Measurements from ENCODE around the gene RNF123. TPM values are rescaled to one million over a fixed set of nuclear protein-coding genes. Genes with fewer than 3 reads are reported as not detected.

Gene RNF123
- total RNA-seq, 1 donor from 2014 or later: 31.3 TPM

- Histone ChIP-seq H3K36me3 (ENCODE audit: control insufficient read depth in 3 of 3, insufficient read depth in 3 of 3, low read length in 3 of 3) (peaks cover 49 to 66% (median 64%) of the 10 kb centered on the region in 3 donors), H3K27ac (ENCODE audit: low read depth, low read length) (no peak overlapping the region), H3K27me3 (ENCODE audit: control insufficient read depth in 3 of 3, insufficient read depth in 3 of 3, low read length in 3 of 3) (no peaks in the 10 kb centered on the region), H3K4me3 (ENCODE audit: low read length in 3 of 3) (no peak overlapping the region), H3K9ac (ENCODE audit: low read depth in 1 of 3, low read length in 3 of 3) (no peak overlapping the region), H3K9me3 (ENCODE audit: control insufficient read depth in 3 of 3, low read length in 3 of 3) (no peaks in the 10 kb centered on the region), H3K4me1 (ENCODE audit: control insufficient read depth in 3 of 3, insufficient read depth in 3 of 3, low read length in 3 of 3) (peaks cover 54 to 73% (median 59%) of the 10 kb centered on the region in 3 donors)
Observed at GRCh38 chr3:49716691-49717210, 27.4 kb downstream of the RNF123 start.

GRCh38 chr3:49717211-49717958 lies 28.0 kb downstream of the RNF123 start:
- H3K4me3 ChIP-seq (ENCODE audit: low read length in 3 of 3): no peak overlapping the region
- H3K9ac ChIP-seq (ENCODE audit: low read depth in 1 of 3, low read length in 3 of 3): no peak overlapping the region
- no peaks in the 10 kb centered on the region for H3K27me3 ChIP-seq (ENCODE audit: control insufficient read depth in 3 of 3, insufficient read depth in 3 of 3, low read length in 3 of 3)
- H3K9me3 ChIP-seq (ENCODE audit: control insufficient read depth in 3 of 3, low read length in 3 of 3): no peaks in the 10 kb centered on the region
- peaks cover 53 to 77% (median 60%) of the 10 kb centered on the region in 3 donors for H3K4me1 ChIP-seq (ENCODE audit: control insufficient read depth in 3 of 3, insufficient read depth in 3 of 3, low read length in 3 of 3)
- no peak overlapping the region for H3K27ac ChIP-seq (ENCODE audit: low read depth, low read length)
- peaks cover 52 to 70% (median 67%) of the 10 kb centered on the region in 3 donors for H3K36me3 ChIP-seq (ENCODE audit: control insufficient read depth in 3 of 3, insufficient read depth in 3 of 3, low read length in 3 of 3)

DNA sequence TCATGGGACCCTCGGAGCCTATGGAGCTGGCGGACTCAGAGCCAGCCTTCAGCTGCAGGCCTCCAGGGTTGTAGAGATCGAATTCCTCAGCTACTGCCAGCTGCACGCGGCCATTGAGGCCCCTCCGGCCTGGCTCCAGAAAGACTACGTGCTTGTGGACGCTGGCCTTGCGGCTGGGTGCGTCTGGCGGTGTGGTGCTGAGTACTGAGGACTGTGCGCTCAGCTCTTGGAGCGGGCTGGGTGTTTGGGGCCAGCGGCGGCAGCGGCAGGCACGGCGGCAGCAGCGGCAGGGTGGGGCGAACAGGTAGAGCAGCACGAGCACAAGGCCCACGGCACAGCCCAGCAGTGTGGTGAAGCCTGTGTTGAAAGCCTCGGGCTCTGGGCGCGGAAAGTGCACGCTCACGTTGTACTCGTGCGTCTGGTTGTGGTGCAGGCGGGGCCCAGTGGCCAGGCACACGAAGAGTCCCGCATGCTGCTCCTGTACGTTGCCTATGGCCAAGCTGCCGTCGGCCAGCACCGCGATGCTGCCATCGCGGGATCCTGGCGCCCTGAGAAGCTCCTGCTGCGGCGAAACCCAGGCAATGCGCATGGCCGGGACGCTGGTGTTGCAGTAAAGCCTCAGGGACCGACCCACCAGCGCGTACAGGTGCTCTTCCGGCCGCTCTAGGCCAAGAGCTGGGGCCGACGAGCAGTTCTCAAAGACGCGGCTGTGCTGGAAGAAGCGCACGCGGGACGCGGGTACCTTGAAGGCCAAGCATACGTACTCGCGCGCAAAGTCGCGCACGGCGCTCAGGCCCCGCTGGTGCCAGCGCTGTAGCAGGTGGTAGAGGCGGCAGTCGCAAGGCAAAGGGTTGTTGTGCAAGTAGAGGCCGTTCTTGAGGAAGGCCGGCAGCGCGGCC lies 28.9 kb downstream of the RNF123 start:
- Histone ChIP-seq H3K27ac (ENCODE audit: low read depth, low read length) (no peak overlapping the region), H3K4me3 (ENCODE audit: low read length in 3 of 3) (peak overlapping the region in 2 of 3 donors; percentile 79 to 89), H3K4me1 (ENCODE audit: control insufficient read depth in 3 of 3, insufficient read depth in 3 of 3, low read length in 3 of 3) (peaks cover 53 to 77% (median 63%) of the 10 kb centered on the region in 3 donors), H3K9me3 (ENCODE audit: control insufficient read depth in 3 of 3, low read length in 3 of 3) (no peaks in the 10 kb centered on the region), H3K9ac (ENCODE audit: low read depth in 1 of 3, low read length in 3 of 3) (peak overlapping the region in 2 of 3 donors; percentile 33 to 79), H3K27me3 (ENCODE audit: control insufficient read depth in 3 of 3, insufficient read depth in 3 of 3, low read length in 3 of 3) (no peaks in the 10 kb centered on the region), H3K36me3 (ENCODE audit: control insufficient read depth in 3 of 3, insufficient read depth in 3 of 3, low read length in 3 of 3) (peaks cover 52 to 66% (median 64%) of the 10 kb centered on the region in 3 donors)

- Histone ChIP-seq H3K27ac (ENCODE audit: low read depth, low read length) (no peak overlapping the region), H3K9ac (ENCODE audit: low read depth in 1 of 3, low read length in 3 of 3) (peak overlapping the region in 2 of 3 donors; percentile 38 to 79), H3K9me3 (ENCODE audit: control insufficient read depth in 3 of 3, low read length in 3 of 3) (no peaks in the 10 kb centered on the region), H3K4me3 (ENCODE audit: low read length in 3 of 3) (peak overlapping the region; percentile 79 to 89 (median 80)), H3K27me3 (ENCODE audit: control insufficient read depth in 3 of 3, insufficient read depth in 3 of 3, low read length in 3 of 3) (no peaks in the 10 kb centered on the region), H3K36me3 (ENCODE audit: control insufficient read depth in 3 of 3, insufficient read depth in 3 of 3, low read length in 3 of 3) (peaks cover 50 to 60% (median 57%) of the 10 kb centered on the region in 3 donors), H3K4me1 (ENCODE audit: control insufficient read depth in 3 of 3, insufficient read depth in 3 of 3, low read length in 3 of 3) (peaks cover 51 to 75% (median 66%) of the 10 kb centered on the region in 3 donors)
Observed at GRCh38 chr3:49718858-49719213, 29.5 kb downstream of the RNF123 start.

GRCh38 chr3:49719214-49719884 lies 30.0 kb downstream of the RNF123 start, which contains the start of gene AMIGO3:
Gene AMIGO3, minus strand, starts transcription at chr3:49719684. Its CDS starts 219 bp downstream, at chr3:49719465.
- peaks cover 46 to 55% (median 52%) of the 10 kb centered on the region in 3 donors for H3K36me3 ChIP-seq (ENCODE audit: control insufficient read depth in 3 of 3, insufficient read depth in 3 of 3, low read length in 3 of 3)
- peaks cover 49 to 73% (median 63%) of the 10 kb centered on the region in 3 donors for H3K4me1 ChIP-seq (ENCODE audit: control insufficient read depth in 3 of 3, insufficient read depth in 3 of 3, low read length in 3 of 3)
- no peak within 1 kb of the TSS for H3K27ac ChIP-seq (ENCODE audit: low read depth, low read length)
- H3K4me3 ChIP-seq (ENCODE audit: low read length in 3 of 3): peak within 1 kb of the TSS; percentile 79 to 89 (median 80)
- no peaks in the 10 kb centered on the region for H3K9me3 ChIP-seq (ENCODE audit: control insufficient read depth in 3 of 3, low read length in 3 of 3)
- peak within 1 kb of the TSS; percentile 38 to 79 (median 54) for H3K9ac ChIP-seq (ENCODE audit: low read depth in 1 of 3, low read length in 3 of 3)
- no peaks in the 10 kb centered on the region for H3K27me3 ChIP-seq (ENCODE audit: control insufficient read depth in 3 of 3, insufficient read depth in 3 of 3, low read length in 3 of 3)

GRCh38 chr3:49720855-49721595 lies 31.7 kb downstream of the RNF123 start:
- H3K4me3 ChIP-seq (ENCODE audit: low read length in 3 of 3): no peak overlapping the region
- H3K27me3 ChIP-seq (ENCODE audit: control insufficient read depth in 3 of 3, insufficient read depth in 3 of 3, low read length in 3 of 3): no peaks in the 10 kb centered on the region
- H3K9me3 ChIP-seq (ENCODE audit: control insufficient read depth in 3 of 3, low read length in 3 of 3): no peaks in the 10 kb centered on the region
- H3K27ac ChIP-seq (ENCODE audit: low read depth, low read length): no peak overlapping the region
- H3K9ac ChIP-seq (ENCODE audit: low read depth in 1 of 3, low read length in 3 of 3): peak overlapping the region in 1 of 3 donors; percentile 20
- H3K4me1 ChIP-seq (ENCODE audit: control insufficient read depth in 3 of 3, insufficient read depth in 3 of 3, low read length in 3 of 3): peaks cover 43 to 72% (median 59%) of the 10 kb centered on the region in 3 donors
- peaks cover 45 to 47% (median 45%) of the 10 kb centered on the region in 3 donors for H3K36me3 ChIP-seq (ENCODE audit: control insufficient read depth in 3 of 3, insufficient read depth in 3 of 3, low read length in 3 of 3)

DNA sequence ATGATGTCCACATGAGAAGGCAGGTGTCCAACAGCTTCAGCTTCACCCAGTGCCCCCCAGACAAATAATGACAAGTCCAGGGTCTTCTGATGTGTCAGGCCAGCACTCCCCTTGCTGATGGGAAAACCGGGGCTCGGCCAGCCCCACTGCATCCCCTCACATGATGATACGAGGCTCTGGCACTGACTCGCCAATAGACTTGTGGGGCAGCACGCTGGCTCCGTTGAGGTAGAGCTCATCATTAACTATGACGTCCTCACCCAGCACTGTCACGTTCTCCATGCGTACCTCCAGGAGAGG lies 32.2 kb downstream of the RNF123 start:
- Histone ChIP-seq H3K27ac (ENCODE audit: low read depth, low read length) (no peak overlapping the region), H3K9me3 (ENCODE audit: control insufficient read depth in 3 of 3, low read length in 3 of 3) (no peaks in the 10 kb centered on the region), H3K9ac (ENCODE audit: low read depth in 1 of 3, low read length in 3 of 3) (no peak overlapping the region), H3K4me1 (ENCODE audit: control insufficient read depth in 3 of 3, insufficient read depth in 3 of 3, low read length in 3 of 3) (peaks cover 43 to 74% (median 59%) of the 10 kb centered on the region in 3 donors), H3K4me3 (ENCODE audit: low read length in 3 of 3) (no peak overlapping the region), H3K27me3 (ENCODE audit: control insufficient read depth in 3 of 3, insufficient read depth in 3 of 3, low read length in 3 of 3) (no peaks in the 10 kb centered on the region), H3K36me3 (ENCODE audit: control insufficient read depth in 3 of 3, insufficient read depth in 3 of 3, low read length in 3 of 3) (peaks cover 44 to 45% (median 45%) of the 10 kb centered on the region in 3 donors)

DNA sequence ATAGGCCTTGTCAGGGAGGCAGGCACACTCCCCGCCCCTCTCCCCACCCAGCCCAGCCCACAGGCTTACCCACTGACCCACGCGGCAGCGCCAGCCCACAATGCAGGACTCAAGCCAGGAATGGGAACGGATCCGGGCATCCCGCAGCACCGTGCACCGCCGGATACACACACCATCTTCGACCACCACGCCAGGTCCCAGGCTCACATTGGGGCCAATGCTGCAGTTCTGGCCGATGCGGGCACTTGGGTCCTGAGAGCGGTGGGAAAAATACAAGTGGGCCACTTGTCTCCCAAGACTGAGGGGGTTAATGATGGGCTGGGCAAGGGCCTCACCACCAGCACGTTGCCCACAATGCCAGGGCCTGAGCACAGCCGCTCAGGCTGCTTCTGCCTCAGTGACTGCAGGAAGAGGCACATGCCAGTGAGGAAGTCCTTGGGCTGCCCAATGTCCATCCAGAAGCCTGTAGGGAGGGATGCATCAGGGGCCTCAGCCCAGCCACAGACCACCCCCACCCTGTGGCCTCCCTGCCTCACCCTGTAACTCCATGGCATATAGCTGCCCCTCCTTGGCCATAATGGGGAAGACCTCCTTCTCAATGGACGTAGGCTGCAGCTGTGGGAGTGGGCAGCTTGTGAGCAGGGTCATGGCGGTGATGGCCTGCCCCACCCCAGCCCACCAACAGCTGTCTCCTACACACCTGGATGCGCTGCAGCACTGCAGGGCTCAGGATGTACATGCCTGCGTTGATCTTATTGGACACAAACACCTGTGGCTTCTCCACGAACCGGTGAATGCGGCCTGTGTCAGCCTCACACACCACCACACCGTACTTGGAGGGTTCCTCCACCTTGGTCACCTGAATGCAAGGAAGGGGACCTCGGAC lies 32.8 kb downstream of the RNF123 start:
- no peaks in the 10 kb centered on the region for H3K27me3 ChIP-seq (ENCODE audit: control insufficient read depth in 3 of 3, insufficient read depth in 3 of 3, low read length in 3 of 3)
- peak overlapping the region in 2 of 3 donors; percentile 90 to 96 for H3K9ac ChIP-seq (ENCODE audit: low read depth in 1 of 3, low read length in 3 of 3)
- H3K36me3 ChIP-seq (ENCODE audit: control insufficient read depth in 3 of 3, insufficient read depth in 3 of 3, low read length in 3 of 3): peaks cover 44 to 47% (median 45%) of the 10 kb centered on the region in 3 donors
- H3K27ac ChIP-seq (ENCODE audit: low read depth, low read length): peak overlapping the region; percentile 96
- peak overlapping the region in 2 of 3 donors; percentile 90 to 98 for H3K4me3 ChIP-seq (ENCODE audit: low read length in 3 of 3)
- H3K9me3 ChIP-seq (ENCODE audit: control insufficient read depth in 3 of 3, low read length in 3 of 3): no peaks in the 10 kb centered on the region
- H3K4me1 ChIP-seq (ENCODE audit: control insufficient read depth in 3 of 3, insufficient read depth in 3 of 3, low read length in 3 of 3): peaks cover 43 to 74% (median 59%) of the 10 kb centered on the region in 3 donors

Measured in skeletal muscle tissue (tissue), 4 donors.